Epithelial cell of proximal tubule (primary cell): ENCODE measurements around the gene CNGB1. TPM values are rescaled to one million over a fixed set of nuclear protein-coding genes. Genes with fewer than 3 reads are reported as not detected.

Source experiments
- DNase-seq: peaks from one replicate; pipeline ENCODE4 v3.0.0-alpha.2; 2011; ENCODE audit warnings: low read depth
- H3K4me3 ChIP-seq: 2 replicates; pipeline ENCODE4 v1.5.1; 2011; ENCODE audit warnings: low read depth, mild to moderate bottlenecking, low read length
- total RNA-seq: library from RNA; depleted of rRNA; stranded (reverse); fragments of >200 nt; gene quantifications from 2 replicates; pipeline ENCODE4 v1.2.3, GENCODE V29; 2015
- TF ChIP-seq, protein P1 (sequence below): conservative IDR thresholded peaks from 2 replicates; pipeline ENCODE4 v1.5.1; 2012; ENCODE audit warnings: low read depth, mild to moderate bottlenecking, low read length

The CNGB1 gene
- total RNA-seq, 1 donor from 2014 or later: 1.4 TPM

DNA sequence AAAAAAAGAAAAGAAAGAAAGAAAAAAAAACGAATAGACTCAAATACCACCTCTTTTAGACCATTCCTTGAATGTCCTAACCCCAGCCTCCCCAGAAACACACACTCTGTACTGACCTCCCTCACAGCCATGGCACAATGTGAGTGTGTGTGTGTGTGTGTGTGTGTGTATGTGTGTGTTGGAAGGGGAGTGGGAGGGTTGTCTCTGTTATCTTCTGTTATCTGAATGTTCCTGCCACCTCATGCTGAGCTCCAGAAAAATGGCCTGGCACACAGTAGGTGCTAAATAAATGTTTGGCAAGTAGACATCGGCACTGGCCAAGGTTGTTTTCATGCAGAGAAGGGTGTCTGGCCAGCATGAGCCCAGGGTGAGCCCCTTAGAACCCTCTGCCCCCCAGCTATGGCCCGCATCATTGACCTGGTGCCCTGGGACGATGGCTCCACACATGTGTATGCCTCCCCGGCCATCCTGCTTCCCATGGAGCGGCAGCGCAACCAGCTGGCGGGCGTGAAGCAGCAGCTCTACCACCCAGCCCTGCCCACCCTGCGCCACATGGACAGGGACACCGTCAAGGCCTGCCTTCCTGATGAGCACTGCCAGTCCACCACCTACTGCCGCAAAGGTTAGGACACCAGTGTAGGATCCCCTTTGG lies 6.6 kb upstream of the CNGB1 start:
- DNase-seq: no peak
- TF ChIP-seq, protein P1, sequence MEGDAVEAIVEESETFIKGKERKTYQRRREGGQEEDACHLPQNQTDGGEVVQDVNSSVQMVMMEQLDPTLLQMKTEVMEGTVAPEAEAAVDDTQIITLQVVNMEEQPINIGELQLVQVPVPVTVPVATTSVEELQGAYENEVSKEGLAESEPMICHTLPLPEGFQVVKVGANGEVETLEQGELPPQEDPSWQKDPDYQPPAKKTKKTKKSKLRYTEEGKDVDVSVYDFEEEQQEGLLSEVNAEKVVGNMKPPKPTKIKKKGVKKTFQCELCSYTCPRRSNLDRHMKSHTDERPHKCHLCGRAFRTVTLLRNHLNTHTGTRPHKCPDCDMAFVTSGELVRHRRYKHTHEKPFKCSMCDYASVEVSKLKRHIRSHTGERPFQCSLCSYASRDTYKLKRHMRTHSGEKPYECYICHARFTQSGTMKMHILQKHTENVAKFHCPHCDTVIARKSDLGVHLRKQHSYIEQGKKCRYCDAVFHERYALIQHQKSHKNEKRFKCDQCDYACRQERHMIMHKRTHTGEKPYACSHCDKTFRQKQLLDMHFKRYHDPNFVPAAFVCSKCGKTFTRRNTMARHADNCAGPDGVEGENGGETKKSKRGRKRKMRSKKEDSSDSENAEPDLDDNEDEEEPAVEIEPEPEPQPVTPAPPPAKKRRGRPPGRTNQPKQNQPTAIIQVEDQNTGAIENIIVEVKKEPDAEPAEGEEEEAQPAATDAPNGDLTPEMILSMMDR: no peak
- H3K4me3 ChIP-seq: no peak overlapping the region

DNA sequence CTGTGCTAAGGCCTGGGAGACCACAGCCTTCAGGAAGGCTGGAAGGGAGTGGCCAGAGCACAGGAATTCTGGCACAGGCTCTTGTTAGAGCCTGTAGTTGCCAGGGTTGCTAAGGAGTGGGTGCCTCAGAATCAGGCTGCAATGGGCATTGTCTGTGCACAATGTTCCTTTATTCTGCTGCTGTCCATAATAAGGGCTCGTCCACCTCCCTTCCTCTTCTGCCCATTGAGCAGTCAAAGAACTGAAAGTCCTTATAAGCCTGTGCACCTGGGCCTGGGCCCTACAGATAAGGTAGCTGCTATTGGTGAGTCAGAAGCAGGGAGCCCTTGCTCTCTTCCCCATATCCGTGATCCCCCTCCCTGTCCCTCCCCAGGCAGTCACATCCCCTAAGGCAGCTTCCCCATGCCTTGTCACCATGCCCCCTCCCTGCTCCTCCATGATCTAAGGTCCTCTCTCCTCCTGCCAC lies 5.4 kb upstream of the CNGB1 start:
- TF ChIP-seq, protein P1: no peak
- no peak overlapping the region for H3K4me3 ChIP-seq
- DNase-seq: no peak

DNA sequence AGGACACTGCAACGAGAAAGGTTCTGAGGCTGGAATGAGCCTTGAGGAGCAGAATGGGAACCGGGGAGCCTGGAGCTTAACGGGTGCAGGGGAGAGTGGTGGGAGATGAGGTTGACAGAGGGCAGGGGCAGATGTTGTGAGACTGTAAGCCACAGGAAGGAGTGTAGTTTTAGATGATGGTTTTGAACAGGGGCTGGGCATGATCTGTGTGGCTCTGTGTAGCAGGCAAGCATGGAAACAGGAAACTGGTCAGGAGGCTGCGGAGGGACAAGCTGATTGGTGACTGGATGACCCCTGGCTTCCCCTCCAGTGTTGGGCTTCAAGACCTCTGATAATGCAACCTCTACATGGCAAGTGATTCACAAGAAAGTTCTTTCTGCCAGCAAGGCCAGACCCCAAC lies 1.4 kb upstream of the CNGB1 start:
- H3K4me3 ChIP-seq: no peak overlapping the region
- no peak for DNase-seq
- TF ChIP-seq, protein P1: no peak

DNA sequence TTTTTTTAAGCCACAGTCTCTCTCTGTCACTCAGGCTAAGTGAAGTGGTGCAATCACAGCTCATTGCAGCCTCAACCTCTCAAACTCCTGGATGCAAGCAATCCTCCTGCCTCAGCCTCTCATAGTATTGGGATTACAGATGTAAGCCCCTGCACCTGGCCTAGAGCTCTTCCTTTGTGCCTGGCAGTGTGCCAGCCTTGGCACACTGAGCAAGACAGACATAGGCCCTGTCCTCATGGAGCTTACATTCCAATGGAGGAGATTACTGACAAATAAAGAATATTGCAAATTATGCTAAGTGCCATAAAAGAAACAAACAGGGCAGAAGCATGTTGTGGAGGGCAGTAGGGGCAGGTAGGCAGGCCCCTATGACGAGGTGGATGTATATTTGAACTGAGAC lies 920 bp upstream of the CNGB1 start:
- DNase-seq: no peak
- no peak overlapping the region for H3K4me3 ChIP-seq
- TF ChIP-seq, protein P1: no peak

DNA sequence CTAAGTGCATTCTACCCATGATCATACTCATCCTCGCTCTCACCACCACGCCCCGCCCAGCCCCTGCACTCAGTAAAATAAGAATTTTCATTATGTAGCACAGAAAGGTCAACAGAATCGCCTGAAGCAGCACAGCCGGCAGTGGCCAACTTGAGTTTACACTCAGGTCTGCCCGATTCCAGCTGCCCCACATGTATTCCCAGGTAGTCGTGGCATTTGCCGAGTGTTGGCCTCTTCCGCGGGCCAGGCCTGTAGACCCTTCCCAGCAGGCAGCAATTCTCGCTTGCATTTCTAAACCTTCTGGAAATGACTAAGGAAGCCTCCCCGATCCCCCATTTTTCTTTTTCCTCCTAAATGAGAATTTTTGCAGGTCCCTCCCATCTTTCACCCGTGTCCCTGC lies 609 bp downstream of the CNGB1 start:
- no peak overlapping the region for H3K4me3 ChIP-seq
- TF ChIP-seq, protein P1: no peak
- DNase-seq: no peak

DNA sequence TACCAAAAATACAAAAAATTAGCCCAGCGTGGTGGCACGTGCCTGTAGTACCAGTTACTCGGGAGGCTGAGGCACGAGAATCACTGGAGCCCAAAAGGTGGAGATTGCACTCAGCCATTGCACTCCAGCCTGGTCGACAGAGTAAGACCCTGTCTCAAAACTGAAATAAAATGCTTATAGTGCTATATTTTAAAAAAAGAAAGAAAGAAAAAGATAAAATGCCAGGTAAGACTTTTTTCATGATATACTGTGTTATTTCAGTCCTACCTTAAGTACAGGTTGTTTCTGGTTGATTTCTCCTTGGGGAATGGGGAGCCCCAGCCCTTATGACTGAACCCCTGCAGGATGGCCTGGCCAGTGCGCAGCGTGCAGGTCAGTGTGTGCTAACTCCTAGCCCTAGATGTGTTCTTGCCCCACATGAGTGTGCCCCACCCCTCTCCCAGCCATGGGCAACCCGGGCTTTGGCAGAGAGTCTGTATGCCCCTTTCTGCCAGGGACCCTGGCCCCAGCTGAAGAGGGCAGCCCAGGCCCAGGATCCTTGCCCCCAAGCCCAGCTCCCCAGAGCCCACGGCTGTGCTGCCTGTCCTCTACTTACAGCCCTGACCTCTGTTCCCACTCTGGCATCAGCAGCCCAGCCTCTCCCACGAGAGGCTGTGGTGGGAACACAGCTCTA lies 1.3 kb downstream of the CNGB1 start:
- DNase-seq: no peak
- TF ChIP-seq, protein P1: no peak

DNA sequence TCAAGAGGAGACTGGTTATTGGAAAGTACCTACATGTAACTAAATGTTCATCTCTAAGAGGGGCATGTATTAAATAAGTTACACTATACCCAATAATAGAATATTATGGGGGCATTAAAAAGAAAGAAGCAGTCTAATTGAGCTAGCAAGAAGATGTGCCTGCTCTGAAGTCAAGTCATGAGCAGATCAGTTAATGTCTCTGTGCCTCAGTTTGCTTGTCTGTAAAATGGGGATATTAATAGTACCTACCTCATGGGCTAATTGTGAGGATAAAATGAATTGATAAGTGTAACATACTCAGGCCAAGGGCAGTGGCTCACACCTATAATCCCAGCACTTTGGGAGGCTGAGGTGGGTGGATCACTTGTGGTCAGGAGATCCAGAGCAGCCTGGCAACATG lies 3.0 kb downstream of the CNGB1 start:
- TF ChIP-seq, protein P1: no peak
- no peak for DNase-seq

More for the DNA sequence above, 1.3 kb downstream of the CNGB1 start:
- H3K4me3 ChIP-seq: no peak overlapping the region

More for the DNA sequence above, 3.0 kb downstream of the CNGB1 start:
- H3K4me3 ChIP-seq: no peak overlapping the region
